Measurements from ENCODE around the gene RMND5A.

RMND5A gene

GRCh38 chr2:86818957-86819356 lies 98.9 kb downstream of the RMND5A start:
- no peak for DNase-seq (ENCODE audit: low read depth)
- no peak overlapping the region for H3K4me3 ChIP-seq (ENCODE audit: low read depth, low read length)
- no peak for TF ChIP-seq CTCF (IDR thresholded peaks at IDR 0.05; ENCODE audit: control insufficient read depth, extremely low read depth, insufficient read depth)

GRCh38 chr2:86821306-86821705 lies 101.2 kb downstream of the RMND5A start:
- no peak for DNase-seq (ENCODE audit: low read depth)
- no peak for TF ChIP-seq CTCF (IDR thresholded peaks at IDR 0.05; ENCODE audit: control insufficient read depth, extremely low read depth, insufficient read depth)
- H3K4me3 ChIP-seq (ENCODE audit: low read depth, low read length), result no peak overlapping the region

GRCh38 chr2:86821842-86822241 lies 101.8 kb downstream of the RMND5A start:
- DNase-seq (ENCODE audit: low read depth), result no peak
- H3K4me3 ChIP-seq (ENCODE audit: low read depth, low read length), result no peak overlapping the region
- no peak for TF ChIP-seq CTCF (IDR thresholded peaks at IDR 0.05; ENCODE audit: control insufficient read depth, extremely low read depth, insufficient read depth)

- no peak overlapping the region for H3K4me3 ChIP-seq (ENCODE audit: low read depth, low read length)
- DNase-seq (ENCODE audit: low read depth), result no peak
- TF ChIP-seq CTCF (IDR thresholded peaks at IDR 0.05; ENCODE audit: control insufficient read depth, extremely low read depth, insufficient read depth), result no peak
These were observed 102.7 kb downstream of the RMND5A start for GRCh38 chr2:86822668-86823345.

GRCh38 chr2:86825036-86825692 lies 105.1 kb downstream of the RMND5A start:
- DNase-seq (ENCODE audit: low read depth), result no peak
- no peak for TF ChIP-seq CTCF (IDR thresholded peaks at IDR 0.05; ENCODE audit: control insufficient read depth, extremely low read depth, insufficient read depth)
- no peak overlapping the region for H3K4me3 ChIP-seq (ENCODE audit: low read depth, low read length)

- H3K4me3 ChIP-seq (ENCODE audit: low read depth, low read length), result no peak overlapping the region
- no peak for TF ChIP-seq CTCF (IDR thresholded peaks at IDR 0.05; ENCODE audit: control insufficient read depth, extremely low read depth, insufficient read depth)
- DNase-seq (ENCODE audit: low read depth), result no peak
These were observed 105.7 kb downstream of the RMND5A start for GRCh38 chr2:86825693-86826381.

Measured in LNCaP clone FGC (cell line).